Fibroblast of lung (primary cell): Measurements from ENCODE around the gene SERAC1. TPM values are rescaled to one million over a fixed set of nuclear protein-coding genes. Genes with fewer than 3 reads are reported as not detected.

Experiments
- DNase-seq, 2 donors: peaks; one replicate each; pipeline versions ENCODE4 v3.0.0 to v3.0.0-alpha.2; 2010; ENCODE audit warnings: low read depth in 2 of 2
- H2AFZ ChIP-seq: 2 replicates; pipeline ENCODE4 v1.5.1; 2012; ENCODE audit warnings: low read length, control low read depth, inconsistent platforms
- H3K27ac ChIP-seq: 2 replicates; pipeline ENCODE4 v1.5.1; 2011; ENCODE audit warnings: low read length, control low read depth; ENCODE audit not compliant: insufficient read depth
- H3K27me3 ChIP-seq: 2 replicates; pipeline ENCODE4 v1.5.1; 2011; ENCODE audit warnings: mild to moderate bottlenecking, low read length; ENCODE audit not compliant: control insufficient read depth, insufficient read depth
- H3K36me3 ChIP-seq: 2 replicates; pipeline ENCODE4 v1.5.1; 2011; ENCODE audit warnings: low read length; ENCODE audit not compliant: control insufficient read depth, insufficient read depth
- H3K4me1 ChIP-seq: 2 replicates; pipeline ENCODE4 v1.5.1; 2011; ENCODE audit warnings: low read length; ENCODE audit not compliant: control insufficient read depth, insufficient read depth; ENCODE audit errors: extremely low read depth
- H3K4me2 ChIP-seq: 2 replicates; pipeline ENCODE4 v1.5.1; 2011; ENCODE audit warnings: low read length, control low read depth; ENCODE audit not compliant: insufficient read depth; ENCODE audit errors: extremely low read depth
- H3K4me3 ChIP-seq, 4 experiments: fragments of 200-600 bp in 1 of 4; sonication (generic) in 1 of 4; replicated peaks in 1 of 4; 2 replicates each; pipeline ENCODE4 v1.5.1; 2011 to 2016; ENCODE audit warnings: low read length in 4 of 4, low read depth in 3 of 4, mild to moderate bottlenecking in 3 of 4, control low read depth in 2 of 4, inconsistent platforms in 1 of 4, mixed read lengths in 1 of 4; ENCODE audit not compliant: insufficient read depth in 1 of 4; ENCODE audit errors: control extremely low read depth in 1 of 4
- H3K79me2 ChIP-seq: 2 replicates; pipeline ENCODE4 v1.5.1; 2012; ENCODE audit warnings: mild to moderate bottlenecking, low read length, inconsistent platforms; ENCODE audit not compliant: control insufficient read depth, insufficient read depth
- H3K9ac ChIP-seq: 2 replicates; pipeline ENCODE4 v1.5.1; 2011; ENCODE audit warnings: mild to moderate bottlenecking, low read length, control low read depth; ENCODE audit not compliant: insufficient read depth
- H3K9me3 ChIP-seq: 2 replicates; pipeline ENCODE4 v1.5.1; 2012; ENCODE audit warnings: low read depth, low read length; ENCODE audit not compliant: control insufficient read depth, insufficient read depth
- H4K20me1 ChIP-seq: 2 replicates; pipeline ENCODE4 v1.5.1; 2011; ENCODE audit warnings: low read length; ENCODE audit not compliant: control insufficient read depth, insufficient read depth; ENCODE audit errors: extremely low read depth
- CTCF ChIP-seq, 2 donors: IDR thresholded peaks in 1 of 2; conservative IDR thresholded peaks in 1 of 2; 1 replicate in 1 of 2; 2 replicates in 1 of 2; pipeline ENCODE4 v1.5.1; 2011 to 2012; ENCODE audit warnings: low read length in 2 of 2, control low read depth in 1 of 2, inconsistent platforms in 1 of 2, low read depth in 1 of 2, mild to moderate bottlenecking in 1 of 2
- EZH2 ChIP-seq: IDR thresholded peaks from 2 replicates; pipeline ENCODE4 v1.5.1; 2012; ENCODE audit warnings: low read length, control low read depth, mild to moderate bottlenecking; ENCODE audit errors: missing control alignments
- polyA plus RNA-seq, 2 donors: library from polyadenylated mRNA; depleted of rRNA in 1 of 2; stranded (reverse) in 1 of 2; unstranded in 1 of 2; fragments of >200 nt; gene quantifications; 2 replicates each; pipeline ENCODE4 v1.2.1, GENCODE V29; 2011 to 2012; ENCODE audit warnings: missing spikeins in 1 of 2
- total RNA-seq: library from RNA; depleted of rRNA; stranded (reverse); fragments of >200 nt; gene quantifications from 2 replicates; pipeline ENCODE4 v1.2.1, GENCODE V29; 2014

SERAC1 gene
- total and polyA plus RNA-seq, 2 donors (not counting 1 experiment from before 2014, with no cell fraction given) = 21.3 to 37.7 TPM

GRCh38 chr6:158131926-158132325, 36.1 kb downstream of the SERAC1 start:
- TF ChIP-seq CTCF (conservative IDR thresholded peaks at IDR 0.05 in 1 of 2, IDR thresholded peaks at IDR 0.05 in 1 of 2; ENCODE audit: low read depth in 1 of 2, low read length in 2 of 2) (peak; percentile 16 to 55), EZH2 (no peak)
- H3K79me2 ChIP-seq = no peaks in the 10 kb centered on the region
- H4K20me1 ChIP-seq = no peaks in the 10 kb centered on the region
- H3K27me3 ChIP-seq = no peaks in the 10 kb centered on the region
- peak; percentile 9 to 44 for DNase-seq
- no peak overlapping the region for H3K4me2 ChIP-seq
- H2AFZ ChIP-seq = no peak overlapping the region
- no peaks in the 10 kb centered on the region for H3K9me3 ChIP-seq
- H3K36me3 ChIP-seq = no peaks in the 10 kb centered on the region
- H3K4me1 ChIP-seq = no peaks in the 10 kb centered on the region
- no peak overlapping the region for H3K4me3 ChIP-seq
- no peak overlapping the region for H3K27ac ChIP-seq
- H3K9ac ChIP-seq = no peak overlapping the region

GRCh38 chr6:158125271-158125670, 42.8 kb downstream of the SERAC1 start:
- no peak overlapping the region for H2AFZ ChIP-seq
- no peak for TF ChIP-seq CTCF (conservative IDR thresholded peaks at IDR 0.05 in 1 of 2, IDR thresholded peaks at IDR 0.05 in 1 of 2; ENCODE audit: low read depth in 1 of 2, low read length in 2 of 2)
- TF ChIP-seq EZH2 = no peak
- H4K20me1 ChIP-seq = no peaks in the 10 kb centered on the region
- H3K79me2 ChIP-seq = no peaks in the 10 kb centered on the region
- H3K36me3 ChIP-seq = no peaks in the 10 kb centered on the region
- DNase-seq = no peak
- no peaks in the 10 kb centered on the region for H3K9me3 ChIP-seq
- no peaks in the 10 kb centered on the region for H3K4me1 ChIP-seq
- H3K27ac ChIP-seq = no peak overlapping the region
- no peaks in the 10 kb centered on the region for H3K27me3 ChIP-seq
- no peak overlapping the region for H3K4me3 ChIP-seq
- no peak overlapping the region for H3K4me2 ChIP-seq
- no peak overlapping the region for H3K9ac ChIP-seq

GRCh38 chr6:158124288-158124687, 43.8 kb downstream of the SERAC1 start:
- Histone ChIP-seq H3K4me2 (no peak overlapping the region), H3K79me2 (no peaks in the 10 kb centered on the region), H3K4me3 (no peak overlapping the region), H3K27me3 (no peaks in the 10 kb centered on the region), H3K4me1 (no peaks in the 10 kb centered on the region), H4K20me1 (peaks cover under 1% of the 10 kb centered on the region), H3K9ac (no peak overlapping the region), H3K9me3 (no peaks in the 10 kb centered on the region), H3K27ac (no peak overlapping the region), H2AFZ (no peak overlapping the region), H3K36me3 (no peaks in the 10 kb centered on the region)
- DNase-seq = no peak
- TF ChIP-seq EZH2 (no peak), CTCF (conservative IDR thresholded peaks at IDR 0.05 in 1 of 2, IDR thresholded peaks at IDR 0.05 in 1 of 2; ENCODE audit: low read depth in 1 of 2, low read length in 2 of 2) (no peak)
